Breast epithelium (tissue), 4 donors: ENCODE measurements around the gene CRP. TPM values are rescaled to one million over a fixed set of nuclear protein-coding genes. Genes with fewer than 3 reads are reported as not detected.
A peak's percentile ranks its signal among the peaks of the same experiment; 100 is the strongest.

Experiments
- DNase-seq, 2 donors: peaks; one replicate each; pipeline ENCODE4 v3.0.0-alpha.2; 2019; ENCODE audit warnings: low spot score in 2 of 2
- H3K27ac ChIP-seq, 2 donors: fragments of 200-600 bp; sonication (generic) in 1 of 2; one replicate each; pipeline ENCODE4 v1.5.1; 2016 to 2019; ENCODE audit warnings: mild to moderate bottlenecking in 1 of 2
- H3K27me3 ChIP-seq, 2 donors: fragments of 200-600 bp; sonication (generic) in 1 of 2; one replicate each; pipeline versions ENCODE4 v1.5.1 to v1.6.0; 2017 to 2019; ENCODE audit warnings: control low read depth in 1 of 2, mild to moderate bottlenecking in 1 of 2
- H3K36me3 ChIP-seq: fragments of 200-600 bp; one replicate; pipeline ENCODE4 v1.5.1; 2019
- H3K4me1 ChIP-seq, 2 donors: fragments of 200-600 bp; sonication (generic); one replicate each; pipeline ENCODE4 v1.5.1; 2016 to 2019; ENCODE audit warnings: control low read depth in 1 of 2
- H3K4me3 ChIP-seq, 3 donors: fragments of 200-600 bp; sonication (generic); 1 replicate in 2 of 3; 2 replicates in 1 of 3; pipeline ENCODE4 v1.5.1; 2016 to 2019; ENCODE audit warnings: mild to moderate bottlenecking in 3 of 3, moderate library complexity in 2 of 3
- H3K9me3 ChIP-seq, 2 donors: fragments of 200-600 bp; sonication (generic) in 1 of 2; one replicate each; pipeline ENCODE4 v1.5.1; 2016 to 2019; ENCODE audit warnings: control low read depth in 1 of 2
- CTCF ChIP-seq, 3 donors: fragments of 450-650 bp; IDR thresholded peaks; one replicate each; pipeline ENCODE4 v1.5.1; 2016 to 2017; ENCODE audit warnings: antibody characterized with exemption in 3 of 3, mild to moderate bottlenecking in 3 of 3, moderate library complexity in 3 of 3
- POLR2A ChIP-seq: fragments of 450-650 bp; IDR thresholded peaks from one replicate; pipeline ENCODE4 v1.6.1; 2016; ENCODE audit warnings: antibody characterized with exemption, mild to moderate bottlenecking, moderate library complexity
- POLR2AphosphoS5 ChIP-seq, 3 donors: sonication (generic); formaldehyde crosslinking; IDR thresholded peaks; one replicate each; pipeline ENCODE4 v1.6.1; 2017; ENCODE audit warnings: antibody characterized with exemption in 3 of 3
- intact Hi-C: fragments of 100-400 bp; cut with DNase I; formaldehyde crosslinking; loops from one replicate; pipeline ENCODE4 v1.15.1; 2023; ENCODE audit warnings: low total_unique reads
- total RNA-seq, 3 donors: library from RNA; depleted of rRNA; stranded (reverse); fragments of >200 nt; gene quantifications; one replicate each; pipeline ENCODE4 v1.1.0, GENCODE V29; 2016

Gene CRP
- total RNA-seq, 3 donors from 2014 or later: 0.33 to 0.48 TPM; not detected in 1

- TF ChIP-seq POLR2AphosphoS5 (IDR thresholded peaks at IDR 0.05): peak; percentile 93 to 99 (median 98)
- TF ChIP-seq CTCF (IDR thresholded peaks at IDR 0.05): no peak
- H3K4me3 ChIP-seq: no peak overlapping the region
- H3K4me1 ChIP-seq: peaks cover 0 to 7% of the 10 kb centered on the region in 2 donors
- peak overlapping the region; percentile 75 to 90 for H3K27ac ChIP-seq
- no peaks in the 10 kb centered on the region for H3K27me3 ChIP-seq
- intact Hi-C loops: no loop called here
- DNase-seq: peak; percentile 55 to 93
- no peaks in the 10 kb centered on the region for H3K36me3 ChIP-seq
- H3K9me3 ChIP-seq: no peaks in the 10 kb centered on the region
Measured at GRCh38 chr1:159752135-159752580, 37.8 kb upstream of the CRP start.

- H3K27ac ChIP-seq: peak overlapping the region; percentile 75 to 90
- intact Hi-C loops: no loop called here
- H3K36me3 ChIP-seq: no peaks in the 10 kb centered on the region
Measured at GRCh38 chr1:159751031-159751430, 36.6 kb upstream of the CRP start.

GRCh38 chr1:159750621-159751020 lies 36.2 kb upstream of the CRP start:
- TF ChIP-seq POLR2A (no peak), POLR2AphosphoS5 (IDR thresholded peaks at IDR 0.05) (no peak), CTCF (IDR thresholded peaks at IDR 0.05) (no peak)
- Histone ChIP-seq H3K27ac (peak overlapping the region; percentile 75 to 90), H3K36me3 (no peaks in the 10 kb centered on the region), H3K27me3 (no peaks in the 10 kb centered on the region), H3K4me3 (no peak overlapping the region), H3K4me1 (no peaks in the 10 kb centered on the region), H3K9me3 (no peaks in the 10 kb centered on the region)
- intact Hi-C loops: no loop called here
- DNase-seq: no peak

More at GRCh38 chr1:159751031-159751430, 36.6 kb upstream of the CRP start:
- Histone ChIP-seq H3K9me3 (no peaks in the 10 kb centered on the region), H3K27me3 (no peaks in the 10 kb centered on the region), H3K4me1 (no peaks in the 10 kb centered on the region), H3K4me3 (no peak overlapping the region)
- DNase-seq: no peak
- TF ChIP-seq CTCF (IDR thresholded peaks at IDR 0.05) (no peak), POLR2A (no peak), POLR2AphosphoS5 (IDR thresholded peaks at IDR 0.05) (no peak)

GRCh38 chr1:159749630-159750029 lies 35.2 kb upstream of the CRP start:
- no peak overlapping the region for H3K4me3 ChIP-seq
- no peak for DNase-seq
- H3K27ac ChIP-seq: no peak overlapping the region
- TF ChIP-seq CTCF (IDR thresholded peaks at IDR 0.05) (no peak), POLR2A (no peak), POLR2AphosphoS5 (IDR thresholded peaks at IDR 0.05) (no peak)
- no peaks in the 10 kb centered on the region for H3K9me3 ChIP-seq
- no peaks in the 10 kb centered on the region for H3K4me1 ChIP-seq
- no peaks in the 10 kb centered on the region for H3K36me3 ChIP-seq
- intact Hi-C loops: no loop called here
- no peaks in the 10 kb centered on the region for H3K27me3 ChIP-seq

GRCh38 chr1:159748370-159748769 lies 34.0 kb upstream of the CRP start:
- Histone ChIP-seq H3K4me1 (no peaks in the 10 kb centered on the region), H3K27ac (no peak overlapping the region), H3K27me3 (no peaks in the 10 kb centered on the region), H3K4me3 (no peak overlapping the region), H3K9me3 (no peaks in the 10 kb centered on the region), H3K36me3 (no peaks in the 10 kb centered on the region)
- TF ChIP-seq CTCF (IDR thresholded peaks at IDR 0.05) (no peak), POLR2A (no peak), POLR2AphosphoS5 (IDR thresholded peaks at IDR 0.05) (no peak)
- intact Hi-C loops: no loop called here
- no peak for DNase-seq
